Activated CD4-positive, CD25-positive, alpha-beta regulatory T cell treated with anti-CD3 and anti-CD28 coated beads, Interleukin-2, amount 50 U/mL, for 24 hours (primary cell): ENCODE measurements around the gene RALY.
"Not testable (repeated sequence)": the region's sequence is repeated elsewhere in the genome, so short reads cannot be mapped to it uniquely, and the experiment has no call there.

ENCODE experiments used
- ATAC-seq, 2 donors: fragments of 150-1000 bp; cut with Tn5 transposase; one replicate each; pipeline ENCODE4 v1.10.0; 2021; ENCODE audit warnings: mild to moderate bottlenecking in 1 of 2, moderate library complexity in 1 of 2

The RALY gene

DNA sequence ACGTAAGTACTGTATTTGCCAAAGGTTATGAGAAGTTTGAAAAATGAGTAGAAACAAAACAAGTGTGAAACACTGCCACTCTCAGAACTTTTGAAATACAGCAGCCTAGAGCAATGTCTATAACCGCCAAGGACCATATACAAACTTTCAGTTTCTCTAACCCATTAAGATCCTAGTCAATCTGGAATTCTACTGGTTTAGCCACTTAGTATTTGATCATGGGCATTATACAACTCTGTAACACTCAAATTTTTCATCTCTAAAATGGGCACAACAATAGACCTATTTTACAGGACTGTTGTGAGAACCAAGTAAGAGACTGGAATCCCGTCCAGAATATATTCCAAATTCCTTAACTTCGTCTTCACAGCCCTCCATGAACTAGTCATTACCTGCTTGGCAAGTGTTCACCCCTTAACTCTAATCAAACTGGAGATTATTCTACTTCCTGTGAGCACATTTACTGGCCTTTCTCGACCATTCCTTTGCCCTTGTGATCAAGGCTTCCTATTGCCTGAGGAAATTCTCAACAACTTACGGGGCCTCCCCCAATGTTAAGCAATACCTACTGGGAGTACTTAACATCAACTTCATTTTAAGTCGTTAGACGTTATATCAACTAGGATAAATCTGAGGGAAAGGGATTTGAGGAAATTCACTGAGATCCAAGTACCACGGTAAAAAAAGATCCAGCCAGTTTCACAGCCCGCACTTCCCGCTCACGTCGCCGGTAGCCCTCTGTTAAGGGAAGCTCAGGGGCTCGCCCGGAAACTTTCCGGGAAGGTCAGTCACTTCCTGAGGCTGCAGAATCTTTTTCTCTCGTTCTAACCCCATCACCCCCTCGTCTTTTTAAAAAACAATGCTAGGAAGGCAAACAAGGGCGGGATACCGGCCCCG is 117.3 kb downstream of the RALY start:
- ATAC-seq: peak; percentile 2 to 12

DNA sequence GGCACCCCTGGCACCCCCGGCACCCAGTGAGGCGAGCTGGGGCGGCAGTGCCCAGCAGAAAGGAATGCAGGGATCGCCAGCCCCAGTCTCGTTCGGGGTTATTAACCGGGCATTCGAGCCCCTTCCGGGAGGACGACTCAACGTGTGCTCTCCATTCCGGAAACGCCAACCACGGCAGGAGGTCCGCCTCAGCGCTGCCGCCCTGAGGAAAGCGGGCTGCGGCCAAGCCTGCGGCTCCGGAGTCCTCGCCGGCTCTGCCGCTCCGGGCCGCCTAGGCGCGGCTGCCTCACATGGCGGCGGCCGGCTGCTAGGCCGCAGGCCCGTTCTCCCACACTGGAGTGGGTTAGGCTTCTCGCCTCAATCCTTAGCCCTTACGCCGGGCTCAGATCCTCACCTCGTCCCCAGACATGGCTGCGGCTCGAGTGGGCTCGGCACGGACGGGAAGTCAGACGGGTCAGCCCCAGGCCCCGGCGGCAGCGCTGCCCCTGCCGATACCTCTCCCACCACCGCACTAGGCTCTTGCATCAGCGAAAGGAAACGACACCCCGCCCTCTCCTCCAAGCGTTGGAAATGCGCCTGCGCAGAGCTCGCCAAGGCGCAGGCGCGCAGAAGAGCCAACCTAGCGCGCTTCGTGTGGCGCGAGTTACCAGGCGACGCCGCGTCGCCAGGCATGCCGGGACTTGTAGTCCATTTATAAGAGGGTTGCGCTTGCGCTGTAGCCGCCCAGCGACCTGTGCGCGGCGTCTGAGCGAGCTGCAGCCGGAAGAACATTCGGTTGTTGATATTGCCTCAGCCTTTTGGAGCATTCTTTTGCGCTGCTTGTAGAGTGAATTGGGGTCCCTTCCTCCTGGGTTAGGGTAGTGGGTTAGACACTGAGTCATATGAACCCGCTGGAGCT is 118.2 kb downstream of the RALY start, which contains the start of gene EIF2S2:
EIF2S2 (minus strand) TSS at position 542 of the 898 bp plus-strand sequence; CDS start at position 409, 133 bp downstream.
- peak; percentile 88 to 90 for ATAC-seq

DNA sequence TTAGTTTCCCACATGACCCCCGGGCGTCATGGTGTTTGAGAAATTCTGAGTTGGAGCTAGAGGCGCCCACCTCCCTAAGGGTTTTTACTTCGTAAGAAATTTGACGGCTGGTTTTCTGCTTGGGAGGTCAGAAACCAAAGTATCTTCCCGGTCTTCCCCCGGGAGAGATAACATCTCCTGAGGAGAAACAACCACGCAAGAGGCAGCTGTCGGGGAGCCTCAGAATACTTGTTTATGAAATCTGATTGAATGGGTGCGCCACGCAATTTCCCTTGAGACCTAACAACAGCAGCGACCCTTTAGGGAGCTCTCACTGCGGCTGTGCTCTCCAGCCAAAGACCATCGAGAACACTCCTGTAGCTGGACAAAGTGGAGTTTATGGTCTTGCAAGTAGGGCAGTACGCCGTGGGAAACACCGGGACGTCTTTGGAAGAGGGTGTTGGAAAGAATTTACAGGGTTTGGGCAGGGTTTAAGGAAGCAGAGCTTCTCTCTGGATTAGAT is 118.9 kb downstream of the RALY start:
- no peak for ATAC-seq

DNA sequence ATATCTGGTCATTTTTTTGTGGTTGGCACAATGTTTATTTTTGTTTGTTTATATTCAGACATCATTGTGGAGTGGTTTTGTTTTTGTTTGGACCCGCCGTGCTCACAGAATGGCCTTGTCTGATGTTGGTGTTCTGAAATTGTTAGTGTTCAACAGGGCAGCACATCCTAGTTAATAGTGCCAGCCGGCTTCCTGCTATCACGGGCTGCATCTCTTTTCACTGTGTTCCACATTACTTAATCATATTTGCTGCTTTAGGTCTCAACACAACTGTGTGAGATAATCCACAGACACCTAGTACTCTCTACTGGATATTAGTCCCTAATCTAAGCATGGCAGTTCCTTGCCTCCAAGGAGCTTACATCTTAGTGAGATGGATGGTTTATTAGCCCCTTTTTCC is 121.1 kb downstream of the RALY start:
- no peak for ATAC-seq

DNA sequence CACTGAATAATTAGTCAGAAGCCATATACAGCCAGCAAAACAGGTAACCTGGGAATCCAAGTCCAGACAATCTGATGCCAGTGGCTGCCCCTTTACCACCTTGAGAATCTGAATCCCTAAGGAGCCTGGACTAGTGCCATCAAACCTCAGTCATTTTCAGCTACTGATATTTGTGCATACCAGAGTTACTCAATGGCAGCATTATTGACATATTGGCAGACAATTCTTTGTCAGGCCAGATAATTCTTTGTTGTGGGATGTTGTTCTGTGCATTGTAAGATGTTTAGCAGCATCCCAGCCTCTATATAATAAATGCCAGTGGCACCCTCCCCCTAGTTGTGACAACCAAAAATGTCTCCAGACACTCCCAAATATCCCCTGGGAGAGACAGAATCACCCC is 121.5 kb downstream of the RALY start:
- ATAC-seq: no peak

DNA sequence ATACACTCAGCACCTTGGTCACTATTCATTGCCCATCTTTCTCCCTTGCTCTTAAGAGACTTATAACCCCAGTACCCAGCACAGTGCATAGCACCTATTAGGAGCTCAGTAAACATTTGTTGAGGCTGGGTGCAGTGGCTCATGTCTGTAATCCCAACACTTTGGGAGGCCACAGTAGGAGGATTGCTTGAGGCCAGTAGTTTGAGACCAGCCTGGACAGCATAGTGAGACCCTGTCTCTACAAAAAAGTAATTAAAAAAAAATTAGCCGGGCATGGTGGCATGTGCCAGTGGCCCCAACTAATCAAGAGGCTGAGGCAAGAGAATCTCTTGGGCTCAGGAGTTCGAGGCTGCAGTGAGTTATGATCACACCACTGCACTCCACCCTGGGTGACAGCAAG is 126.5 kb downstream of the RALY start:
- no peak for ATAC-seq

DNA sequence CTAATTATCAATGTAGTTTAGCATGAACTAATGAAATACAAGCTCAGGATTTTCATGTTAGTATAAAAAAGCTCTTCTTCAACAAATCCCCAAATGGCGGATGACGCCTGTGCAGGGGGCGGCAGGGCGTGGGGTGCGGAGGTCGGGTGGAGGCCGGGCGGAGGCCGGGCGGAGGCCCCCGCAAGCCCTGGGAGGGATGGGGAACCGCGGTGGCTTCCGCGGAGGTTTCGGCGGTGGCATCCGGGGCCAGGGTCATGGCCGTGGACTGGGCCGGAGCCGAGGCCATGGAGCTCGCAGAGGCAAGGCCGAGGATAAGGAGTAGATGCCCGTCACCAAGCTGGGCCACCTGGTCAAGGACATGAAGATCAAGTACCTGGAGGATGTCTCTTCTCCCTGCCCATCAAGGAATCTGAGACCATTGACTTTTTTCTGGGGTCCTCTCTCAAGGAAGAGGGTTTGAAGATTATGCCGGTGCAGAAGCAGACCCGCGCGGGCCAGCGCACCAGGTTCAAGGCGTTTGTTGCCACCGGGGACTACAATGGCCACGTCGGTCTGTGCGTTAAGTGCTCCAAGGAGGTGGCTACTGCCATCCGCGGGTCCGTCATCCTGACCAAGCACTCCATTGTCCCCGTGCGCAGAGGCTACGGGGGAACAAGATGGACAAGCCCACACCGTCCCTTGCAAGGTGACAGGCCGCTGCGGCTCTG is 128.7 kb downstream of the RALY start:
- ATAC-seq: no peak

DNA sequence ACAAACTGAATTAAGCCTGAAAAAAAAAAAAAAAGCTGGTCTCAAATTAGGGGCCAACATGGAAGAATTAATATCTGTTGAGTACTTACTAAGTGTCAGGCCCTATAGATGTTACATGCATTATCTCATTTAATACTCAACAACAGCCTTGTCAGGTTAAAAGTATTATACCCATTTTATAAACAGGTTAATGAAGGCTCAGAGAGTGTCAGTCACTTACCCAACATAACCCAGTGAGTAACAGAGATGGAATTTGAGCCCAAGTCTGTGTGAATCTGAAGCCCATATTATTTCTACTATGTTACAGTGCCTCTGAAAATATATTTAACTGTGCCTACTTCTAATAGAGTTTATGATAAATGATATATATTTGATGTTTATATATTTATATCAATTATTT is 129.6 kb downstream of the RALY start:
- no peak for ATAC-seq

DNA sequence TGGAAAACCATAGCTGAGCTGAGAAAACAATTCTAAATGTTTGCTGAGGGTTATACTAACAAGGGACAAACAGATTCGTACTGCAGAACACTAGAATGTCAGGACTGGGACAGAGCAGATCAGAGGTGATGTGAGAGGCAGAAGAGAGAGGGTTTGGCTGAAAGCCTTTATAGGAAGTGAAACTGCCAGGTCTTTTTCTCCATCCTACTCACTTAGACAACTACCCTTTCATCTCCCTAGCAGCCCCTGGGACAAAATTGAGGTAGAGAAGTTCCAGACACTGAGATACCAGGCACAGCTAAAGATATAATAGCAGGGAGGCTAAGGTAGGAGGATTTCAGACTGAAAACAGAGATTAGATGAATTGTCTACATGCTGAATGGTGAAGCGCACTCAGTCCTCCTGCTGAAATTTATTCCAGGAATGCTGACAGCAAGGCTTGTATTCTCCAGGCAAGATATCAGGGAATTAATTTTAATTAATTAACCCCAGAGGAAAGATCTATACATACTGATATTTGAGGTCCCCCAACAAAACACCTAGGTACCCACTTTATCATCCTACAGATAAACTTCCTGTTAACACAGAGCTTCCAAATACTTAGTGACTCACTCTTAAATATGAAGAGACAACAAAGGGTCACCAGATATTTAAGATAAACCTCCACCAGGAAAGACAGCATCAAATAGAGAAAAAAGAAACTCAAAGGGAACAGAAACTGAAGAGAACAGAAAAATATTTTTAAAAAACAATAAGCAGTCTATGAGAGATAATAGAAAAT is 130.9 kb downstream of the RALY start:
- ATAC-seq: no peak

DNA sequence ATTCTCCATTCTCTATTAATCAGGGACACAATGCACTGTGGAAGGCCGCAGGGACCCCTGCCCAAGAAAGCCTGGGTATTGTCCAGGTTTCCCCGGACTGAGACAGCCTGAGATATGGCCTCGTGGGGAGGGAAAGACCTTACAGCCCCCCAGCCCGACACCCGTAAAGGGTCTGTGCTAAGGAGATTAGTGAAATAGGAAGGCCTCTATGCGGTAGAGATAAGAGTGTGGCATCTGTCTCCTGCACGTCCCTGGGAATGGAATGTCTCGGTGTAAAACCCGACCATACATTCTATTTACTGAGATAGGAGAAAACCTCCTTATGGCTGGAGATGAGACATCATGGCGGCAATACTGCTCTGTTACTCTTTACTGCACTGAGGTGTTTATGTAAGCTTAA is 134.1 kb downstream of the RALY start:
- no peak for ATAC-seq

DNA sequence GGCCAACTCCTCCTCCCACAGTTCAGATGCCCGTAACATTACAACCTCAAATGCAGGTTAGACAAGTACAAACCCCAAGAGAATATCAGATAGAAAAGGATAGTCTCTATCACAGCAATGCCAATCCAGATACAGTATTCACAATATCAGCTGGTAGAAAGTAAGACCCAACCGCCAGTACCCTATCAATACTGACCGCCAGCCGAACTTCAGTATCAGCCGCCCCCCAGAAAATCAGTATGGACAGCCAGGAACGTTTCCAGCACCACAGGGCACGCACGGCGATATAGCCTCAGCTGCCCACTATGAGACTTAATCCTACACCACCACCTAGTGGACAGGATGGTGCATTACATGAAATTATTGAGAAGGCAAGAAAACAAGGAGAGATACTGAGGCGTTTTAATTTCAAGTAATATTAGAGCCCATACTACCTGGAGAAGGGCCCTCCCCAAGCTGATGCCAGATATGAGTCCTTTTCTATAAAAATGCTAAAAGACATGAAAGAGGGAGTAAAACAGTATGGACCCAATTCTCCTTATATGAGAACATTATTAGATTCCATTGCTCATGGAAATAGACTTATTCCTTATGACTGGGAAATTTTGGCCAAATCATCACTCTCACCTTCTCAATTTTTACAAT is 135.9 kb downstream of the RALY start:
- peak; percentile 74 to 81 for ATAC-seq

DNA sequence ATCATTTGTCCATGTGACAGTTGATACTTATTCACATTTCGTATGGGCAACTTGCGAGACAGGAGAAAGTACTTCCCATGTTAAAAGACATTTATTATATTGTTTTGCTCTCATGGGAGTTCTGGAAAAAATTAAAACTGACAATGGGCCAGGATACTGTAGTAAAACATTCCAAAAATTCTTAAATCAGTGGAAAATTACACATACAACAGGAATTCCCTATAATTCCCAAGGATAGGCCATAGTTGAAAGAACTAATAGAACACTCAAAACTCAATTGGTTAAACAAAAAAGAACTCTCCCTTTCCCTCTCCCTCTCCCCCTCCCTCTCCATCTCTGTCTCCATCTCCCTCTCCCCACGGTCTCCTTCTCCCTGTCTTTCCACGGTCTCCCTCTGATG is 137.8 kb downstream of the RALY start:
- no peak for ATAC-seq

DNA sequence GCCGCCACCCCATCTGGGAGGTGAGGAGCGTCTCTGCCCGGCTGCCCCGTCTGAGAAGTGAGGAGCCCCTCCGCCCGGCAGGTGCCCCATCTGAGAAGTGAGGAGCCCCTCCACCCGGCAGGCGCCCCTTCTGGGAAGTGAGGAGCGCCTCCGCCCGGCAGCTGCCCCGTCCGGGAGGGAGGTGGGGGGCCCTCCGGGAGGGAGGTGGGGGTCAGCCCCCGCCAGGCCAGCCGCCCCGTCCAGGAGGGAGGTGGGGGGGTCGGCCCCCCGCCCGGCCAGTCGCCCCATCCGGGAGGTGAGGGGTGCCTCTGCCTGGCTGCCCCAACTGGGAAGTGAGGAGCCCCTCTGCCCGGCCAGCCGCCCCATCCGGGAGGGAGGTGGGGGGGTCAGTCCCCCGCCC is 138.8 kb downstream of the RALY start:
- ATAC-seq: not testable (repeated sequence)

DNA sequence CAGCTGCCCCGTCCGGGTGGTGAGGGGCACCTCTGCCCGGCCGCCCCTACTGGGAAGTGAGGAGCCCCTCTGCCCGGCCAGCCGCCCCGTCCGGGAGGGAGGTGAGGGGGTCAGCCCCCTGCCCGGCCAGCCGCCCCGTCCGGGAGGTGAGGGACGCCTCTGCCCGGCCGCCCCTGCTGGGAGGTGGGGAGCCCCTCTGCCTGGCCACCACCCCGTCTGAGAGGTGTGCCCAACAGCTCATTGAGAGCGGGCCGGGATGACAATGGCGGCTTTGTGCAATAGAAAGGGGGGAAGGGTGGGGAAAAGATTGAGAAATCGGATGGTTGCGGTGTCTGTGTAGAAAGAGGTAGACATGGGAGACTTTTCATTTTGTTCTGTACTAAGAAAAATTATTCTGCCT is 139.2 kb downstream of the RALY start:
- not testable (repeated sequence) for ATAC-seq

DNA sequence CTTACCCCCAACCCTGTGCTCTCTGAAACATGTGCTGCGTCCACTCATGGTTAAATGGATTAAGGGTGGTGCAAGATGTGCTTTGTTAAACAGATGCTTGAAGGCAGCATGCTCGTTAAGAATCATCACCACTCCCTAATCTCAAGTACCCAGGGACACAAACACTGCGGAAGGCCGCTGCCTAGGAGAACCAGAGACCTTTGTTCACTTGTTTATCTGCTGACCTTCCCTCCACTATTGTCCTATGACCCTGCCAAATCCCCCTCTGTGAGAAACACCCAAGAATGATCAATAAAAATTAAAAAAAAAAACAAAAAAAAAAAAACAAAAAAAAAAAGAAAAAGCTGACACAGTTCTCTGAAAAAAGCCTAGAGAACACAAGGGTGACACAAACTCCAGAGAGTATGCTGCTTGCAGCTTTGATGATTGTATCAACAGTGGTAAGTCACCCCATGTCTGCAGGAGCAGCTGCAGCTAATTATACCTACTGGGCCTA is 139.7 kb downstream of the RALY start:
- not testable (repeated sequence) for ATAC-seq
